SH-SY5Y (cell line): ENCODE data around the gene CTIF.

ENCODE experiments used
- GATA2 ChIP-seq: IDR thresholded peaks from 2 replicates; pipeline ENCODE4 v1.6.1; 2011; ENCODE audit warnings: mild to moderate bottlenecking, low read depth, low read length
- GATA3 ChIP-seq: IDR thresholded peaks from 2 replicates; pipeline ENCODE4 v1.6.1; 2011; ENCODE audit warnings: low read depth, mild to moderate bottlenecking, low read length, moderate library complexity

CTIF gene

GRCh38 chr18:48818329-48819254 is 279.8 kb downstream of the CTIF start:
- TF ChIP-seq GATA3, result no peak
- TF ChIP-seq GATA2, result no peak

- TF ChIP-seq GATA3 (no peak), GATA2 (no peak)
Measured at GRCh38 chr18:48819276-48819675, 280.4 kb downstream of the CTIF start.

GRCh38 chr18:48819781-48820482 is 281.1 kb downstream of the CTIF start:
- TF ChIP-seq GATA2 (no peak), GATA3 (no peak)

DNA sequence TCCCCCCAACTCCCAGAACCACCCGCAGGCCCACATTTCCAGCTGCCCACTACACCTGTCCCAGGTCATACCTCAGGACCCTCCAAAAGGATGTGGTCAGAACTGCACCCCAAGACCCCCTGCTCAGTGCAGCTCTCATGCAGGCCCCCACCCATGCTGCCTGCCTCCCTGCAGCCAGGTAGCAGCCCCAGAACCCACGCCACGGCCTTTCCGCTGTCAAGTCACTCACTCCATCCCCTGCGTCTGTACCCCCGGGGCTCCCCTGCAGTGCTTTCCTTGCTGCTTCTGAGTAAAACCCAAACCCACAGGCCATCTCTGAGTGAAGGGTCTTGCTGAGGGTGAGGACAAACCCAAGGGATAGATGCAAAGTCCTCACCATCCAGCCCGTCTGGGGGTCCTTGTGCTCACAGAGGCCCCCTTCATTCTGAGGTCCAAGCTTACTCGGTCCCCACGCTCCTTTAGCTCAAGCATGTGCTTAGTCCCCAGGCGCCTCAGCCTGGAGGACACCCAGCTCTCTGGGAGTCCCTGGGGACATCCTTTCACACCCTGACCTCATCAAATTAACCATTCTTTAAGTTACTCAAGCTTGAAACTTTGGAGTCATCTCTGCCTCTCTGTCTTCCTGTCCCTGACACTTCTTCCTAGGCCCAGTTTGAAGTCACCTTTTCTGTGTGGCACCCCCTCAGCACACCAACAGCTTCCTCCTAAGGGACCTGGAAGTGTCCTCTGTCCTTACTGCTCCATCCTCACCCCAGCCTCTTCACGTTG is 281.8 kb downstream of the CTIF start:
- no peak for TF ChIP-seq GATA3

DNA sequence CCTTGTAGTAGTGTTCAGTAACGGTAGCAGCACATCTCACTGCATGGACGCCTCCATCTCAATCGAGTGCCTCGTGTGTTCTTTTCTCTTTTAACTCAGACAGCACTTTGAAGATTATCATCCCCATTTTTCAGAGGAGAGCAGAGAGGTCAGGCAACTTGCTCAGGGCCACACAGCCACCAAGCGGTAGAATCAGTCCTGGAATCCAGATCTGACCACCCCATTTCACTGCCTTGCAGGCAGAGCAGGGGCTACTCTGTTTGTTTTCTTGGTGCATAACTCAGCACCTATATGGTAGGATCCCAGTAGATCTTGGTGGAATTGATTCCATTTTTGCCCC is 282.4 kb downstream of the CTIF start:
- TF ChIP-seq GATA2, result no peak
- TF ChIP-seq GATA3, result no peak

DNA sequence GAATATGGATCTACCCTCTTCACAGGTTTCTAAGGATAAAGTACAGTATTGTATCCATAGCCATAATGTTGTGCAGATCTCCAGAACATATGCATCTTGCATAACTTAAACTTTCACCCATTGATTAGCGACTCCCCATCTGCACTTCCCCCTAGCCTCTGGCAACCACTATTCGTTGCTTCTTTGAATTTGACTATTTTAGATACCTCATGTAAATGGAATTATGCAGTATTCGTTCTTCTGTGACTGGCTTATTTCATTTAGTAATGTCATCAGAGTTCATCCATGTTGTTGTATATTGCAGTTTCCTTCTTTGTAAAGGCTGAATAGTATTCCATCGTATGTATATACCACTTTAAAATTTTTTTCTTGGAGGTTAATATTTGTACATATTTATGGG is 283.0 kb downstream of the CTIF start:
- no peak for TF ChIP-seq GATA2
- no peak for TF ChIP-seq GATA3

DNA sequence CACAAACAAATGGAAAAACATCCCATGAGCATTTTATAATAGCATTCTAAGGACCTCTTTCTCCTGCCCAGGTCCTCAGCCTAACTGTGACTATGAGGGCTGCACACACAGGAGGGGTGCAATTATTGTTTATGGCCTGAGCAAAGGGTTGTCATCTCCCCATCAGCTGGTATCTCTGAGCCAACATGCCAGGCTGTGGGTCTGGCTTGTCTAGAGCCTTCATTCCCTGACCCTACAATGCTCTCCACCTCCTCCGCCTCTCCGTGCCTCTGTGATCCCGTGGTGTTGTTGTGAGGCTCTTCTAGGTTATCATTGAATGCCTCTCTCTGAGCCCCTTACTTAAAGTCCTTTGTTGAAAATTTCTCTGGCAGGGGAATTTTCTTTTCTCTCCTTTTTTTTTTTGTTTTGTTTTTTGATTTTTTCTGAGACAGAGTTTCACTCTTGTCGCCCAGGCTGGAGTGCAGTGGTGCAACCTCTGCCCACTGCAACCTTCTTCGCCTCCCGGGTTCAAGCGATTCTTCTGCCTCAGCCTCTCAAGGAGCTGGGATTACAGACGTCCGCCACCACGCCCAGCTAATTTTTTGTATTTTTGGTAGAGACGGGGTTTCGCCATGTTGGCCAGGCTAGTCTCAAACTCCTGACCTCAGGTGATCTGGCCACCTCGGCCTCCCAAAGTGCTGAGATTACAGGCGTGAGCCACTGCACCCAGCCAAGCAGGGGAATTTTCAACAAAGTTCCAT is 285.6 kb downstream of the CTIF start:
- TF ChIP-seq GATA3 (no peak), GATA2 (no peak)

- TF ChIP-seq GATA3 (no peak), GATA2 (no peak)
Measured at GRCh38 chr18:48825101-48825745, 286.4 kb downstream of the CTIF start.

- TF ChIP-seq GATA3 (no peak), GATA2 (no peak)
Measured at GRCh38 chr18:48826271-48826670, 287.4 kb downstream of the CTIF start.

DNA sequence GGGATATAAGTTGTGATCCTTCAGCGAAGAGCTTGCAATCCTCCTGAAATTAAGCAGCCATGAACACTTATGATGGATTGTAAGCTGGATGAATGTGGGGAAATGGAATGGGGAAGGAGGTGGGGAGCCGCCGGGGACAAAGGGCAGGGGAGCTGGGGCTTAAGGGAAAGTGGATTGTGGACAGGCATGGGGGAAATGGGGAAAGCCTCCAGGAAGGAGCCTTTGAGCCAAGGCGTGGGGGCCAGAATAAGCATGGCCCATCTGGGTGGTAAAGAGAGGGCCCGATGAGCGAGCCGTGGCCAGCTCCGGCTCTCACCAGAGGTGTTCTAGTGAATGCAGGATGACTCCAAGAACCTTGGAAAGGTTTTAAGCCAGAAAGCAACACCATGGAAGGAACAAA is 288.0 kb downstream of the CTIF start:
- TF ChIP-seq GATA3 (no peak), GATA2 (no peak)

- TF ChIP-seq GATA2 (0 out of 2 replicates have a peak, but pooled peaks have one; percentile 37), GATA3 (no peak)
Measured at GRCh38 chr18:48827291-48828193, 288.7 kb downstream of the CTIF start.

GRCh38 chr18:48828194-48828545 is 289.3 kb downstream of the CTIF start:
- TF ChIP-seq GATA2 (no peak), GATA3 (no peak)

- TF ChIP-seq GATA3 (no peak), GATA2 (no peak)
Measured at GRCh38 chr18:48828691-48829442, 290.0 kb downstream of the CTIF start.
